ENCODE measurements around the gene ATAD3B. TPM values are rescaled to one million over a fixed set of nuclear protein-coding genes. Genes with fewer than 3 reads are reported as not detected.

ATAD3B gene
- total and polyA plus RNA-seq, 7 donors: 4.8 to 49.4 (median 11.5) TPM

- TF ChIP-seq POLR2AphosphoS5 (IDR thresholded peaks at IDR 0.05) (peak; percentile 73 to 91 (median 82)), CTCF (IDR thresholded peaks at IDR 0.05) (no peak), EP300 (IDR thresholded peaks at IDR 0.05) (no peak), POLR2A (IDR thresholded peaks at IDR 0.05) (peak; percentile 22 to 34)
- intact Hi-C loops (cut with DNase I): no loop called here
- Histone ChIP-seq H3K27me3 (no peaks in the 10 kb centered on the region), H3K9me3 (no peaks in the 10 kb centered on the region), H3K27ac (peak within 1 kb of the TSS; percentile 93 to 99 (median 96)), H3K36me3 (peaks cover 0 to 10% (median 0%) of the 10 kb centered on the region in 4 donors), H3K4me1 (peaks cover 0 to 86% (median 82%) of the 10 kb centered on the region in 4 donors), H3K4me3 (peak within 1 kb of the TSS; percentile 52 to 78 (median 64))
- WGBS, 2 donors: 8 to 9% methylated on average over 89 of the region's 89 CpGs
- peak; percentile 88 for DNase-seq
Measured at GRCh38 chr1:1435106-1435903, 36.3 kb upstream of the ATAD3B start, which contains the start of gene VWA1. Gene VWA1 (plus strand): TSS chr1:1435690. CDS start chr1:1435749, 59 bp downstream.

- WGBS, 2 donors: 9 to 18% methylated on average over 40 of the region's 40 CpGs
- TF ChIP-seq EP300 (IDR thresholded peaks at IDR 0.05) (no peak), POLR2AphosphoS5 (IDR thresholded peaks at IDR 0.05) (no peak), CTCF (IDR thresholded peaks at IDR 0.05) (no peak), POLR2A (IDR thresholded peaks at IDR 0.05) (no peak)
- no peaks in the 10 kb centered on the region for H3K27me3 ChIP-seq
- no peaks in the 10 kb centered on the region for H3K9me3 ChIP-seq
- DNase-seq: no peak
- H3K36me3 ChIP-seq: peaks cover 0 to 10% (median 0%) of the 10 kb centered on the region in 4 donors
- H3K4me3 ChIP-seq: peak overlapping the region; percentile 52 to 78 (median 64)
- intact Hi-C loops (cut with DNase I): no loop called here
- peaks cover 0 to 86% (median 82%) of the 10 kb centered on the region in 4 donors for H3K4me1 ChIP-seq
- H3K27ac ChIP-seq: peak overlapping the region; percentile 93 to 99 (median 96)
Measured at GRCh38 chr1:1435911-1436629, 35.5 kb upstream of the ATAD3B start.

GRCh38 chr1:1436630-1437032 is 34.9 kb upstream of the ATAD3B start:
- intact Hi-C loops (cut with DNase I): no loop called here
- DNase-seq: no peak
- peaks cover 0 to 10% (median 0%) of the 10 kb centered on the region in 4 donors for H3K36me3 ChIP-seq
- H3K27me3 ChIP-seq: no peaks in the 10 kb centered on the region
- no peak for TF ChIP-seq CTCF (IDR thresholded peaks at IDR 0.05)
- TF ChIP-seq EP300 (IDR thresholded peaks at IDR 0.05): no peak
- no peak for TF ChIP-seq POLR2AphosphoS5 (IDR thresholded peaks at IDR 0.05)
- TF ChIP-seq POLR2A (IDR thresholded peaks at IDR 0.05): no peak
- peak overlapping the region; percentile 52 to 78 (median 64) for H3K4me3 ChIP-seq
- H3K4me1 ChIP-seq: peaks cover 0 to 86% (median 82%) of the 10 kb centered on the region in 4 donors
- WGBS, 2 donors: 88 to 92% methylated on average over 7 of the region's 7 CpGs
- H3K9me3 ChIP-seq: no peaks in the 10 kb centered on the region
- peak overlapping the region; percentile 93 to 99 (median 96) for H3K27ac ChIP-seq

GRCh38 chr1:1437033-1437903 is 34.3 kb upstream of the ATAD3B start:
- Histone ChIP-seq H3K9me3 (no peaks in the 10 kb centered on the region), H3K27me3 (no peaks in the 10 kb centered on the region), H3K4me3 (peak overlapping the region in 3 of 4 donors; percentile 55 to 78 (median 72)), H3K4me1 (peaks cover 0 to 86% (median 81%) of the 10 kb centered on the region in 4 donors), H3K27ac (peak overlapping the region; percentile 93 to 99 (median 96)), H3K36me3 (peaks cover 0 to 10% (median 0%) of the 10 kb centered on the region in 4 donors)
- 79 to 81% methylated on average over 31 of the region's 31 CpGs for WGBS, 2 donors
- DNase-seq: no peak
- intact Hi-C loops (cut with DNase I): no loop called here
- TF ChIP-seq EP300 (IDR thresholded peaks at IDR 0.05) (no peak), CTCF (IDR thresholded peaks at IDR 0.05) (no peak), POLR2AphosphoS5 (IDR thresholded peaks at IDR 0.05) (no peak), POLR2A (IDR thresholded peaks at IDR 0.05) (no peak)
